MM.1S (cell line): ENCODE results near the gene CTNNA1.

Source experiments
- DNase-seq: peaks from one replicate; pipeline ENCODE4 v3.0.0-alpha.2; 2015
- H2AFZ ChIP-seq: fragments of 300-600 bp; sonication (generic); 2 replicates; pipeline ENCODE4 v1.6.0; 2016; ENCODE audit warnings: antibody characterized with exemption, low read length
- H3F3A ChIP-seq: fragments of 300-600 bp; sonication (generic); 2 replicates; pipeline ENCODE4 v1.6.1; 2016; ENCODE audit warnings: mild to moderate bottlenecking, antibody characterized with exemption, low read length, moderate library complexity, mixed read lengths; ENCODE audit not compliant: insufficient read depth
- H3K27ac ChIP-seq: fragments of 300-600 bp; sonication (generic); 2 replicates; pipeline ENCODE4 v1.5.1; 2016; ENCODE audit warnings: mild to moderate bottlenecking, low read length
- H3K27me3 ChIP-seq: fragments of 300-600 bp; sonication (generic); replicated peaks from 2 replicates; pipeline ENCODE4 v1.6.0; 2016; ENCODE audit warnings: low read length; ENCODE audit not compliant: insufficient read depth
- H3K36me3 ChIP-seq: fragments of 300-600 bp; sonication (generic); replicated peaks from 2 replicates; pipeline ENCODE4 v1.6.1; 2016; ENCODE audit warnings: mild to moderate bottlenecking, low read length, mixed read lengths; ENCODE audit not compliant: insufficient read depth
- H3K4me1 ChIP-seq: fragments of 300-600 bp; sonication (generic); 2 replicates; pipeline ENCODE4 v1.6.1; 2016; ENCODE audit warnings: low read length, mixed read lengths
- H3K4me2 ChIP-seq: fragments of 300-600 bp; sonication (generic); 2 replicates; pipeline ENCODE4 v1.6.0; 2016; ENCODE audit warnings: low read depth, low read length
- H3K4me3 ChIP-seq: fragments of 300-600 bp; sonication (generic); 2 replicates; pipeline ENCODE4 v1.5.1; 2016; ENCODE audit warnings: low read length, mixed read lengths
- H3K79me2 ChIP-seq: fragments of 300-600 bp; sonication (generic); 2 replicates; pipeline ENCODE4 v1.6.1; 2016; ENCODE audit warnings: mixed run types, low read length, mixed read lengths
- H3K9ac ChIP-seq: fragments of 300-600 bp; sonication (generic); 2 replicates; pipeline ENCODE4 v1.6.1; 2016; ENCODE audit warnings: low read length, mixed read lengths
- H3K9me2 ChIP-seq: fragments of 300-600 bp; sonication (generic); replicated peaks from 2 replicates; pipeline ENCODE4 v1.6.1; 2016; ENCODE audit warnings: mild to moderate bottlenecking, low read length, mixed read lengths; ENCODE audit not compliant: insufficient read depth
- H3K9me3 ChIP-seq: fragments of 300-600 bp; sonication (generic); replicated peaks from 2 replicates; pipeline ENCODE4 v1.6.1; 2016; ENCODE audit warnings: mild to moderate bottlenecking, low read length, mixed read lengths; ENCODE audit not compliant: insufficient read depth
- H4K20me1 ChIP-seq: fragments of 300-600 bp; sonication (generic); 2 replicates; pipeline ENCODE4 v1.6.1; 2016; ENCODE audit warnings: mild to moderate bottlenecking, low read length, moderate library complexity, mixed read lengths; ENCODE audit not compliant: insufficient read depth
- CTCF ChIP-seq: fragments of 300-600 bp; sonication (generic); IDR thresholded peaks from 2 replicates; pipeline ENCODE4 v1.5.1; 2016; ENCODE audit warnings: antibody characterized with exemption, low read length, mixed read lengths
- EZH2 ChIP-seq: fragments of 300-600 bp; sonication (generic); optimal IDR thresholded peaks from 2 replicates; pipeline ENCODE3; 2017; ENCODE audit warnings: low read depth, mild to moderate bottlenecking, antibody characterized with exemption, low read length, mixed read lengths
- EZH2phosphoT487 ChIP-seq: fragments of 300-600 bp; sonication (generic); IDR thresholded peaks from 2 replicates; pipeline ENCODE4 v1.6.1; 2018; ENCODE audit warnings: antibody characterized with exemption, low read length

Gene CTNNA1

GRCh38 chr5:138898299-138898698 is 145.1 kb downstream of the CTNNA1 start:
- no peak for DNase-seq
- H3K9ac ChIP-seq: no peak overlapping the region
- no peaks in the 10 kb centered on the region for H3F3A ChIP-seq
- H3K4me3 ChIP-seq: no peak overlapping the region
- no peak overlapping the region for H3K4me2 ChIP-seq
- H4K20me1 ChIP-seq: no peaks in the 10 kb centered on the region
- TF ChIP-seq CTCF (no peak), EZH2phosphoT487 (no peak), EZH2 (no peak)
- H3K27me3 ChIP-seq: no peaks in the 10 kb centered on the region
- no peaks in the 10 kb centered on the region for H3K9me2 ChIP-seq
- H2AFZ ChIP-seq: no peak overlapping the region
- H3K9me3 ChIP-seq: no peaks in the 10 kb centered on the region
- H3K4me1 ChIP-seq: no peaks in the 10 kb centered on the region
- no peak overlapping the region for H3K27ac ChIP-seq
- H3K36me3 ChIP-seq: no peaks in the 10 kb centered on the region
- H3K79me2 ChIP-seq: no peaks in the 10 kb centered on the region

GRCh38 chr5:138898742-138899141 is 145.5 kb downstream of the CTNNA1 start:
- H3K9me3 ChIP-seq: no peaks in the 10 kb centered on the region
- H3K4me2 ChIP-seq: no peak overlapping the region
- no peaks in the 10 kb centered on the region for H3K36me3 ChIP-seq

GRCh38 chr5:138900281-138900965 is 147.2 kb downstream of the CTNNA1 start:
- H3K4me3 ChIP-seq: no peak overlapping the region
- no peaks in the 10 kb centered on the region for H3K27me3 ChIP-seq
- no peak overlapping the region for H2AFZ ChIP-seq
- H3K79me2 ChIP-seq: no peaks in the 10 kb centered on the region
- H3K4me2 ChIP-seq: no peak overlapping the region
- H3F3A ChIP-seq: peaks cover 4% of the 10 kb centered on the region; the same call in 1 of the 2 replicates
- H3K9ac ChIP-seq: no peak overlapping the region
- H3K4me1 ChIP-seq: no peaks in the 10 kb centered on the region
- TF ChIP-seq CTCF (no peak), EZH2phosphoT487 (no peak), EZH2 (no peak)
- H3K9me2 ChIP-seq: no peaks in the 10 kb centered on the region
- no peaks in the 10 kb centered on the region for H3K9me3 ChIP-seq
- no peak for DNase-seq
- H4K20me1 ChIP-seq: no peaks in the 10 kb centered on the region
- H3K27ac ChIP-seq: no peak overlapping the region
- no peaks in the 10 kb centered on the region for H3K36me3 ChIP-seq

More at GRCh38 chr5:138898742-138899141, 145.5 kb downstream of the CTNNA1 start:
- Histone ChIP-seq H3K27me3 (no peaks in the 10 kb centered on the region), H4K20me1 (no peaks in the 10 kb centered on the region), H2AFZ (no peak overlapping the region), H3K4me3 (no peak overlapping the region), H3K79me2 (no peaks in the 10 kb centered on the region), H3K27ac (no peak overlapping the region), H3F3A (peaks cover under 1% of the 10 kb centered on the region; the same call in 1 of the 2 replicates), H3K4me1 (no peaks in the 10 kb centered on the region), H3K9ac (no peak overlapping the region), H3K9me2 (no peaks in the 10 kb centered on the region)
- no peak for DNase-seq
- TF ChIP-seq EZH2phosphoT487: no peak
- TF ChIP-seq CTCF: no peak
- no peak for TF ChIP-seq EZH2
